Pancreas (tissue), 10 donors: ENCODE results near the gene EPHA4. TPM values are rescaled to one million over a fixed set of nuclear protein-coding genes. Genes with fewer than 3 reads are reported as not detected.

ENCODE experiments used
- ATAC-seq, 4 donors: fragments of 200-7000 bp; cut with Tn5 transposase; one replicate each; pipeline versions ENCODE4 v1.8.0 to v1.9.1; 2020; ENCODE audit warnings: mild to moderate bottlenecking in 4 of 4, moderate library complexity in 4 of 4
- DNase-seq, 6 donors: peaks; one replicate each; pipeline ENCODE4 v3.0.0-alpha.2; 2020
- FAIRE-seq: peaks from 2 replicates; lab custom pipeline; 2012; peaks lifted over from hg19 to GRCh38; lab: Jason Lieb, UNC
- H3K27ac ChIP-seq, 4 donors: fragments of 200-600 bp; sonication (generic); 1 replicate in 3 of 4; 2 replicates in 1 of 4; pipeline versions ENCODE4 v1.5.0 to v1.8.0; 2020
- H3K27me3 ChIP-seq, 4 donors: fragments of 200-600 bp; one replicate each; pipeline ENCODE4 v1.8.0; 2021
- H3K36me3 ChIP-seq, 3 donors: fragments of 200-600 bp; sonication (generic) in 1 of 3; one replicate each; pipeline versions ENCODE4 v1.5.0 to v1.8.0; 2020 to 2021
- H3K4me1 ChIP-seq, 3 donors: fragments of 200-600 bp; one replicate each; pipeline ENCODE4 v1.8.0; 2021
- H3K4me3 ChIP-seq, 4 donors: fragments of 200-600 bp; sonication (generic) in 2 of 4; one replicate each; pipeline versions ENCODE4 v1.5.0 to v1.8.0; 2020 to 2021
- H3K9me3 ChIP-seq, 4 donors: fragments of 200-600 bp; one replicate each; pipeline ENCODE4 v1.8.0; 2021
- CTCF ChIP-seq, 4 donors: fragments of 200-600 bp; sonication (generic) in 3 of 4; IDR thresholded peaks; one replicate each; pipeline versions ENCODE4 v1.5.0 to v1.8.0; 2021; ENCODE audit warnings: antibody characterized with exemption in 4 of 4
- WGBS, 2 donors: extraction: QIAGEN DNeasy Blood & Tissue Kit; methylation state at CpG; one replicate each; pipeline ENCODE4 v1.1.7; 2013; 5-methylcytosine and 5-hydroxymethylcytosine counted together
- intact Hi-C, 3 donors: fragments of 100-400 bp; cut with DNase I; formaldehyde crosslinking; loops; one replicate each; pipeline versions ENCODE4 v1.11.1 to v1.14.2; 2022
- polyA plus RNA-seq, 2 donors: library from polyadenylated mRNA; stranded (reverse); fragments of 200-250 nt; gene quantifications; one replicate each; pipeline ENCODE4 v1.2.3, GENCODE V29; 2013
- total RNA-seq, 6 donors: library from RNA; stranded (reverse); fragmentation: NEBNext Ultra II Directional in 4 of 6; extraction: Animal tissue kit (Norgen Biotek cat#: 25700) in 4 of 6; gene quantifications; one replicate each; pipeline versions ENCODE4 v1.2.1 to v1.2.4, GENCODE V29; 2021 to 2023
- donor health status: healthy with polysubstance abuse.
- donor health status: DM: no; HTN: no; CAD: no; lungs with moderate emphysema.
- donor health status: DM: no; HTN: no; CAD: no.
- donor health status: control.
- donor health status: control.
- donor health status: Bipolar disorder and iron deficiency.
- donor health status: DM: yes; HTN: yes; CAD: no.
- donor health status: DM: no; HTN: no; CAD: no.
- donor health status: DM: no; HTN: no; CAD: no.
- donor health status: DM: yes; HTN: yes; CAD: no.

Gene EPHA4
- total and polyA plus RNA-seq, 8 donors, result 1.1 to 2.3 (median 1.4) TPM

DNA sequence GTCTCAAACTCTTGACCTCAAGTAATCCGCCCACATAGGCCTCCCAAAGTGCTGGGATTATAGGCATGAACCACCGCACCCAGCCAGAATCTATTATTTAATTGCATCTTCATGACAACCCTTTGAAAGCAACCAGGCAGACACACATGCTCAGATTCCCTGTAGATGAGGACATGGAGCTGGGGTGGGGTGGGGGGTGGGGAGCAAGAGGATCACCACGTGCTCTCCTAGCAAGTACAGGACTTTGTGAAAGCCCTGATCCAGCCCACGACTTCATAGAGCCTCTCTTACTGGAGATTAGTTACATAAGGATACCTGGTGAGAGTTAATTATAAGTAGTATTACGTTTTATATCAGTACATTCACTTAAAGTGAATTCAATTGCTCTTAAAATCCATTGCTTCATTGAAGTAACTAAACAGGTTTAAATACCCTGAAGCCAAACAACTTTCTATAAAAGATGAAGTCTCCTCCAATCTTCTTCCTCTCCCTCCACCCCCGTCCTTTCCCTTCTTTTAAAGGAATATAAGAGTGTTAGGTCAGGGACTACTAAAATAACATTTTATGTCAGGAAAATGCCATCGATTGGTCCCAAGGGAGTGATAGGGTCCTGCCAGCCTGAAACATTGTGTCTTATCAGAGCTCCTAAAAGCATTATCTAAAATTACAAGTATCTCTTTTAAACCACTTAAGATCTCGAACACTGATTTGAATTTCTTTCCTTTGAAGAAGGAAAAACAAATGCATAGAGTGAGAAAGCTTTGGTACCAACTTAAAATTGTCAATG lies 123.9 kb downstream of the EPHA4 start:
- FAIRE-seq (no peak), ATAC-seq (no peak), DNase-seq (no peak)
- 70 to 84% methylated on average over 8 of the region's 8 CpGs for WGBS, 2 donors
- no peaks in the 10 kb centered on the region for H3K4me1 ChIP-seq
- intact Hi-C loops, result no loop called here
- no peaks in the 10 kb centered on the region for H3K9me3 ChIP-seq
- no peak for TF ChIP-seq CTCF (IDR thresholded peaks at IDR 0.05)
- H3K4me3 ChIP-seq, result no peak overlapping the region
- H3K36me3 ChIP-seq, result no peaks in the 10 kb centered on the region
- no peak overlapping the region for H3K27ac ChIP-seq
- H3K27me3 ChIP-seq, result no peaks in the 10 kb centered on the region

DNA sequence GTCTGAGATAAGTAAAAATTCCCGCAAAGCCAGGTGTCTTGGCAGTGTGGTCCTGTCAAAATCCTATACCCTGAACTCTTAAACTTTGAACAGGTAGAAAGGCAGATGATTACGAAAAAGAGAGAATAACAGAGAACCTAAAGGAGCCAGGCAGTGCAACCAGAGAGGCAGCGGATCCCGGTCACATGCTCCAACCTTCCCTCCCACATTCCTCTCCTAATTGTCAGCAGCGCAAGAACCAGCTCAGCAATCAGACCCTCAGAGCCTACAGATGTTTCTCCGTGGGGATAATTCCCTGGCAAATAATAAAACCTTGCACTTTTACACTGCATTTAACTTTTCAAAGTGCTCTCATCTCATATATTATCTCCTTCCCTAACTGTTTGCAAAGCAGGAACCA lies 124.8 kb downstream of the EPHA4 start:
- DNase-seq (no peak), FAIRE-seq (no peak), ATAC-seq (no peak)
- H3K36me3 ChIP-seq, result no peaks in the 10 kb centered on the region
- H3K4me3 ChIP-seq, result no peak overlapping the region
- 56 to 59% methylated on average over 6 of the region's 6 CpGs for WGBS, 2 donors
- no peak for TF ChIP-seq CTCF (IDR thresholded peaks at IDR 0.05)
- H3K27ac ChIP-seq, result no peak overlapping the region
- H3K27me3 ChIP-seq, result no peaks in the 10 kb centered on the region
- intact Hi-C loops, result no loop called here
- no peaks in the 10 kb centered on the region for H3K4me1 ChIP-seq
- H3K9me3 ChIP-seq, result no peaks in the 10 kb centered on the region

DNA sequence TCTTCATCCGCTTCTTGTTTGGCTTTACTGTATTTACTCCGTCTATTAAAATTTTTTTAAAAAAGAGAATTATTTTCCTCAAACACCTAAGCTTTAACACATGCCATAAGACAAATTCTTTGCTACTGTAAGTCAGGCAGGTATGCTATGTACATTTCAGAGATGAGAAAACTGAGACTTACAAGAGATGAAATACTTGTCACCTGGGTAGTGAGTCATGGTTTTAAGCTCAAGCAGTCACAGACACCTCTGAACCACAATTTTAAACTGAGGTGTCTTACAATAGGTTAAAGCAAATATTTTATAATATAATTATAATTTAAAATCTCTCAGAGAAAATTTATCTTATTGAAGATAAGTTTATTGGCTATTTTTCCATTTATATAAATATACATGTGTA lies 126.0 kb downstream of the EPHA4 start:
- Histone ChIP-seq H3K4me3 (no peak overlapping the region), H3K27me3 (no peaks in the 10 kb centered on the region), H3K4me1 (no peaks in the 10 kb centered on the region), H3K27ac (no peak overlapping the region), H3K36me3 (no peaks in the 10 kb centered on the region), H3K9me3 (no peaks in the 10 kb centered on the region)
- 95% methylated on average over 2 of the region's 2 CpGs for WGBS, 2 donors
- no peak for TF ChIP-seq CTCF (IDR thresholded peaks at IDR 0.05)
- intact Hi-C loops, result no loop called here
- FAIRE-seq (no peak), ATAC-seq (no peak), DNase-seq (no peak)

DNA sequence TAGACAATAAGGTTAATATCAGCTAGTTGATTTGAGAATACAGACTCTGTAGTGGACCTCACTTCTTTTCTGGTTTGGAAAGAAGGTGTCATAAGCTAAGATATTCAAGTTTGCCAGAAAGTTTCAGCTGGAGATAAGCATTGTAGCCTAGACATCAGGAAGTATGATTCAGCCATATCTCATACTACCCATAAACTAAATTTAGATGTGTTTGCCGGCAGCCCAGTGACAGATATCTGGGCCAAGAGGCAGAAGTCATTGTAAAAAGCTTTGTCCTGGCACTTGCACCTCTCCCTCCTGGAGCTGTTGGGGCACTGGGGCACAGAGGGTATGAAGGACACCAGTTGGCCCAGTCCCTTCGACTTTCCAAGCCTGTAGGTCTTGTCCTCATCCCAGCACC lies 128.0 kb downstream of the EPHA4 start:
- DNase-seq (no peak), ATAC-seq (peak in 2 of 4 donors; percentile 32 to 50), FAIRE-seq (no peak)
- Histone ChIP-seq H3K36me3 (no peaks in the 10 kb centered on the region), H3K4me1 (no peaks in the 10 kb centered on the region), H3K27me3 (no peaks in the 10 kb centered on the region), H3K9me3 (no peaks in the 10 kb centered on the region), H3K4me3 (no peak overlapping the region), H3K27ac (no peak overlapping the region)
- TF ChIP-seq CTCF (IDR thresholded peaks at IDR 0.05), result no peak
- intact Hi-C loops, result no loop called here
- 51 to 61% methylated on average over 2 of the region's 2 CpGs for WGBS, 2 donors

DNA sequence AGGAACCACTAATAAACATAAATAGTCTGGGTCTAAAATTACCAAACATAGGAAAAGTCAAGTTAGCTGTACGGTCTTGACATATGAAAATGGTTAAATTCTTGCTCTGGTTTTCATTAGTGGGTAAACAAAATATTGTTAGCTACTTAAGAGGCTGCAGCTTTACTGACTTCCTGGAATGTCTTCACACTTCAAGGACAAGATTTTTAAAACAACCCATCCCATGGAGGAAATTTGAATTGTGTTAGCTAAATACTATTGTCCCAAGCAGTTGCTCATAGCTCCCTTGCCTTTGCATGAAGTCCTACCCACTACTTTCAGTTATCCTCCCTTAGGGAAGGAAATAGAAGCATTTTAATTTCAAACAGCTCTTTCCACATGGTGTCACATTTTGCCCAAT lies 128.5 kb downstream of the EPHA4 start:
- FAIRE-seq (no peak), DNase-seq (no peak), ATAC-seq (no peak)
- Histone ChIP-seq H3K27ac (no peak overlapping the region), H3K27me3 (no peaks in the 10 kb centered on the region), H3K4me1 (no peaks in the 10 kb centered on the region), H3K9me3 (no peaks in the 10 kb centered on the region), H3K4me3 (no peak overlapping the region), H3K36me3 (no peaks in the 10 kb centered on the region)
- WGBS, 2 donors, result 85 to 89% methylated on average over 1 of the region's 1 CpG
- no peak for TF ChIP-seq CTCF (IDR thresholded peaks at IDR 0.05)
- intact Hi-C loops, result no loop called here
